Panc1 (cell line): ENCODE data around the gene LIPI. TPM values are rescaled to one million over a fixed set of nuclear protein-coding genes. Genes with fewer than 3 reads are reported as not detected.

Source experiments
- ATAC-seq: fragments of 200-7000 bp; cut with Tn5 transposase; 2 replicates; pipeline ENCODE4 v1.9.1; 2020; ENCODE audit warnings: mild to moderate bottlenecking, moderate library complexity
- BruUV-seq: library from RNA; stranded (reverse); fragments of 400-500 nt; replicated peaks from 2 replicates; lab custom pipeline; 2021; lab: Mats Ljungman, UMichigan
- CTCF ChIA-PET: fragments of 300-600 bp; sonication (Branson Sonifier 250); formaldehyde crosslinking; loops from one replicate; lab custom pipeline; 2022; ENCODE audit warnings: antibody characterized with exemption; lab: Charles Lee
- POLR2A ChIA-PET: fragments of 300-600 bp; sonication (Branson Sonifier 250); formaldehyde crosslinking; loops from one replicate; lab custom pipeline; 2022; ENCODE audit warnings: antibody characterized with exemption; lab: Charles Lee
- DNase-seq: peaks from one replicate; pipeline ENCODE4 v3.0.0-alpha.2; 2010; ENCODE audit warnings: low read depth, low spot score
- H3K27ac ChIP-seq: 2 replicates; pipeline ENCODE4 v1.5.1; 2011; ENCODE audit warnings: mild to moderate bottlenecking, low read length, inconsistent platforms
- H3K27me3 ChIP-seq: fragments of 200-500 bp; sonication (Bioruptor generic); 2 replicates; pipeline ENCODE4 v1.6.0; 2014; ENCODE audit warnings: low read length, inconsistent platforms; ENCODE audit not compliant: control insufficient read depth, insufficient read depth
- H3K36me3 ChIP-seq: fragments of 200-500 bp; sonication (Bioruptor generic); 2 replicates; pipeline ENCODE4 v1.5.1; 2014; ENCODE audit warnings: inconsistent platforms, mild to moderate bottlenecking, low read length, moderate library complexity; ENCODE audit not compliant: control insufficient read depth, insufficient read depth
- H3K4me1 ChIP-seq: 2 replicates; pipeline ENCODE4 v1.5.1; 2011; ENCODE audit warnings: inconsistent platforms, mild to moderate bottlenecking, low read length, moderate library complexity; ENCODE audit not compliant: control insufficient read depth, insufficient read depth
- H3K4me3 ChIP-seq, 2 experiments: 2 replicates each; pipeline ENCODE4 v1.5.1; 2011 to 2012; ENCODE audit warnings: low read depth in 2 of 2, low read length in 2 of 2, mild to moderate bottlenecking in 2 of 2, inconsistent platforms in 1 of 2, moderate library complexity in 1 of 2
- H3K9me3 ChIP-seq: fragments of 200-500 bp; sonication (Bioruptor generic); 2 replicates; pipeline ENCODE4 v1.5.1; 2014; ENCODE audit warnings: low read depth, mild to moderate bottlenecking, inconsistent platforms, low read length, moderate library complexity; ENCODE audit not compliant: control insufficient read depth, insufficient read depth
- CTCF ChIP-seq: fragments of 450-650 bp; IDR thresholded peaks from 2 replicates; pipeline ENCODE4 v1.5.1; 2017; ENCODE audit warnings: mild to moderate bottlenecking
- POLR2AphosphoS5 ChIP-seq: IDR thresholded peaks from 2 replicates; pipeline ENCODE4 v1.6.1; 2012; ENCODE audit warnings: mild to moderate bottlenecking, low read depth, low read length, moderate library complexity
- REST ChIP-seq, 2 experiments: IDR thresholded peaks; 2 replicates each; pipeline ENCODE4 v1.6.1; 2011 to 2012; ENCODE audit warnings: low read depth in 2 of 2, control low read depth in 1 of 2, low read length in 1 of 2, mild to moderate bottlenecking in 1 of 2, moderate library complexity in 1 of 2; ENCODE audit not compliant: insufficient read depth in 1 of 2
- SIN3A ChIP-seq: IDR thresholded peaks from 2 replicates; pipeline ENCODE4 v1.6.1; 2012; ENCODE audit warnings: low read depth, mild to moderate bottlenecking, low read length, moderate library complexity, borderline replicate concordance; ENCODE audit not compliant: insufficient read depth
- TCF7L2 ChIP-seq: IDR thresholded peaks from 2 replicates; pipeline ENCODE4 v1.6.1; 2011; ENCODE audit warnings: mild to moderate bottlenecking, low read depth, low read length, inconsistent platforms
- in situ Hi-C: cut with HindIII; loops from 2 replicates; pipeline ENCODE4 v1.10.0; 2016; ENCODE audit warnings: low sequenced_read_pairs, low pct_unique_long_range_greater_than_20kb
- intact Hi-C: fragments of 100-400 bp; cut with micrococcal nuclease; formaldehyde crosslinking; loops from one replicate; pipeline ENCODE4 v1.10.0; 2022; ENCODE audit not compliant: unreplicated experiment
- total RNA-seq: library from RNA; stranded (reverse); gene quantifications from one replicate; pipeline ENCODE4 v1.2.1, GENCODE V29; 2021; ENCODE audit not compliant: unreplicated experiment

Gene LIPI
- total RNA-seq, 1 experiment from 2014 or later, result not detected

- ChIA-PET CTCF (no interaction called here), POLR2A (no interaction called here)
- BruUV-seq, result no TSS peak
- H3K4me3 ChIP-seq, result no peak overlapping the region
- TF ChIP-seq CTCF (no peak), REST (IDR thresholded peaks at IDR 0.05; ENCODE audit: insufficient read depth in 1 of 2, low read depth in 2 of 2, low read length in 1 of 2) (no peak), TCF7L2 (no peak), SIN3A (no peak), POLR2AphosphoS5 (no peak)
- in situ Hi-C loops (no loop called here), intact Hi-C loops (no loop called here)
- DNase-seq (no peak), ATAC-seq (no peak)
- H3K4me1 ChIP-seq, result no peaks in the 10 kb centered on the region
- H3K27ac ChIP-seq, result no peak overlapping the region
- H3K27me3 ChIP-seq, result no peaks in the 10 kb centered on the region
- no peaks in the 10 kb centered on the region for H3K9me3 ChIP-seq
- no peaks in the 10 kb centered on the region for H3K36me3 ChIP-seq
Measured at GRCh38 chr21:14239281-14239680, 28.5 kb upstream of the LIPI start.

- no peaks in the 10 kb centered on the region for H3K4me1 ChIP-seq
- H3K27me3 ChIP-seq, result no peaks in the 10 kb centered on the region
- no TSS peak for BruUV-seq
- no peak overlapping the region for H3K27ac ChIP-seq
- H3K4me3 ChIP-seq, result no peak overlapping the region
- intact Hi-C loops (no loop called here), in situ Hi-C loops (no loop called here)
- ATAC-seq (no peak), DNase-seq (no peak)
- no peaks in the 10 kb centered on the region for H3K36me3 ChIP-seq
- POLR2A ChIA-PET, result no interaction called here
- no peaks in the 10 kb centered on the region for H3K9me3 ChIP-seq
- no peak for TF ChIP-seq POLR2AphosphoS5
- CTCF ChIA-PET, result no interaction called here
Measured at GRCh38 chr21:14236180-14236579, 25.4 kb upstream of the LIPI start.

GRCh38 chr21:14235101-14235500 is 24.3 kb upstream of the LIPI start:
- in situ Hi-C loops (no loop called here), intact Hi-C loops (no loop called here)
- no peak overlapping the region for H3K4me3 ChIP-seq
- no peaks in the 10 kb centered on the region for H3K4me1 ChIP-seq
- H3K36me3 ChIP-seq, result no peaks in the 10 kb centered on the region
- POLR2A ChIA-PET, result no interaction called here
- no peak for TF ChIP-seq TCF7L2
- TF ChIP-seq SIN3A, result no peak
- no peak for TF ChIP-seq REST (IDR thresholded peaks at IDR 0.05; ENCODE audit: insufficient read depth in 1 of 2, low read depth in 2 of 2, low read length in 1 of 2)
- no peak for TF ChIP-seq POLR2AphosphoS5
- TF ChIP-seq CTCF, result no peak
- no peak overlapping the region for H3K27ac ChIP-seq
- no peaks in the 10 kb centered on the region for H3K9me3 ChIP-seq
- BruUV-seq, result no TSS peak
- CTCF ChIA-PET, result no interaction called here
- ATAC-seq, result no peak
- DNase-seq, result no peak
- H3K27me3 ChIP-seq, result no peaks in the 10 kb centered on the region
